ENCODE measurements around the gene DCST2.
"Not testable (repeated sequence)": the region's sequence is repeated elsewhere in the genome, so short reads cannot be mapped to it uniquely, and the experiment has no call there.

The DCST2 gene

GRCh38 chr1:154998818-154999570 lies 34.6 kb downstream of the DCST2 start:
- no peak for DNase-seq (ENCODE audit: low read depth in 3 of 3)

DNA sequence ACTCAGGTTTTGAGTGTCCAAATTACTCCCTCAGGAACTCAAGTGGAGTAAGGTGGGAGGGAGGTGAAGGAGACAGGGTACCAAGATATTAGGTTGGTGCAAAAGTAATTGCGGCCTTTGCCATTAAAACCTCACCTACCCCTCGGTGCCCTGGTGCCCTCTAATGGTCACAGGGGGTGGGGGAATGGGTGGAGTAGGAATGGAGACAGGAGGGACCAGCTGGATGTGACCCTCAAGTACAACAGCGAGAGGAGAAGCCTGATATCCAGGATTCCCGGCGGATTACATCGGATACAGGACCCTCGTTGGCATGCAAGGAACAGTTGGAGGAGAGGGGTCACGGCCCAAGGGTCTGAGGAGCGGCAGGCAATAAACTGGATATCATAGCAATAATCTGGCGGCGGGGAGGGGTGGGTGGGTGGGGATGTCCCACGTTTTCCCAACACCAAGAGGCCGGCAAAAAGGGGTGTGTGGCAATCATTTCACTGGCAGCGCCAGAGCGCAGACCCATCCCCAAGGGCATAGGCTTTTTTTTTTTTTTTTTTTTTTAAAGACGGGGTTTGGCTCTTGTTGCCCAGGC lies 35.3 kb downstream of the DCST2 start:
- no peak for DNase-seq (ENCODE audit: low read depth in 3 of 3)

- DNase-seq (ENCODE audit: low read depth in 3 of 3): no peak
Observed at GRCh38 chr1:154996966-154997701, 36.4 kb downstream of the DCST2 start.

DNA sequence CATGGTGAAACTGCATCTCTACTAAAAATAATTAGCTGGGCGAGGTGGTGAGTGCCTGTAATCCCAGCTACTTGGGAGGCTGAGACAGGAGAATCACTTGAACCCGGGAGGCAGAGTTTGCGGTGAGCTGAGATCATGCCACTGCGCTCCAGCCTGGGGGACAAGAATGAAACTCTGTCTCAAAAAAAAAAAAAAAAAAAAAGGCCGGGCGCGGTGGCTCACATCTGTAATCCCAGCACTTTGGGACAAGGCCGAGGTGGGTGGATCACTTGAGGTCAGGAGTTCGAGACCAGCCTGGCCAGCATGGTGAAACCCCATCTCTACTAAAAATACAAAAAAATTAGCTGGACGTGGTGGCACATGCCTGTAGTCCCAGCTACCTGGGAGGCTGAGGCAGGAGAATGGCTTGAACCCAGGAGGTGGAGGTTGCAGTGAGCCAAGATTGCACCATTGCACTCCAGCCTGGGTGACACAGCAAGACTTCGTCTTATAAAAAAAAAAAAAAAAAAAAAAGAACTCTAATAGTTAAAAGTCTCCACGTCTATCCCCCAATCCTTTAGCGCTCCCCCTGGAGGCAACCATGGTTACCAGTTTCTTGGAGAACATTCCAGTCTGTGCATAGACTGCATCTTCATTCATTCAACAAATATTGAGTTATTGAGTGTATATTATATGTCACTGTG lies 38.1 kb downstream of the DCST2 start:
- DNase-seq (ENCODE audit: low read depth in 3 of 3): not testable (repeated sequence)

DNA sequence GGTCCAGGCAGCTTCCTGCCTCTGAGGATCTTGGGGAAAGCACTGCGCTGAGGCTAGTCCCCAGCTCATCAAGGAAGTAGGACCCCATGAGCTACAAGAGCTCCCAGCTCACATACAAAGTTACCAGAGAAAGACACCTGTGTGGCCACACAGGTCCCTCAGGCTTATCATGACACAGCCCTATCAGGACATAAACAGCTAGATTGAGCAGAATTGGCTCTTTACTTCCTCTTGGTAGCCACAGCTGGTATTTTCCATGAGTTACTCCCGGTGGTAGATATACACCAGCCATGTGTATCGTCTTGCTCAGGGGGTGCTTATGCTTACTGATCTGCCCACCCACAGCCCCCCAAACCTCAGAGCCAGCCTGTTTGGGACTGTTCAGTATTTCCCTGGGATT lies 39.0 kb downstream of the DCST2 start:
- no peak for DNase-seq (ENCODE audit: low read depth in 3 of 3)

DNA sequence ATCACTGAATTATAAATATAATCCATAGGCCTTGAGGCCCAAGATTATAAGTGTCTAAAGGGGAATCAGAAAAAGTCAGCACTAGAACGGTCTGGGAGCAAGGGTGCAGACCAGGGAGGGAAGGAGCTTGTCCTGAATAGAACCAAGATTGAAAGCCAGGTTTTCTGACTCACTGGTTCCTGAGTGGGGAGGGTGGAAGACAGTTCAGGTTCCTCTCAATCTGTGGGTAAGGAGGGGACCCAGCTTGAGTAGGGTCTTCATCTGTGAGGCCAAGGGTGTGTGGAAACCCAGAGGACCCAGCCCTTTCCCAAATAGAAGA lies 39.4 kb downstream of the DCST2 start:
- no peak for DNase-seq (ENCODE audit: low read depth in 3 of 3)

GRCh38 chr1:154993572-154994268 lies 39.9 kb downstream of the DCST2 start, which contains the start of gene LENEP:
LENEP (plus strand) TSS chr1:154993586; CDS start chr1:154993608, 22 bp downstream.
- no peak for DNase-seq (ENCODE audit: low read depth in 3 of 3)

DNA sequence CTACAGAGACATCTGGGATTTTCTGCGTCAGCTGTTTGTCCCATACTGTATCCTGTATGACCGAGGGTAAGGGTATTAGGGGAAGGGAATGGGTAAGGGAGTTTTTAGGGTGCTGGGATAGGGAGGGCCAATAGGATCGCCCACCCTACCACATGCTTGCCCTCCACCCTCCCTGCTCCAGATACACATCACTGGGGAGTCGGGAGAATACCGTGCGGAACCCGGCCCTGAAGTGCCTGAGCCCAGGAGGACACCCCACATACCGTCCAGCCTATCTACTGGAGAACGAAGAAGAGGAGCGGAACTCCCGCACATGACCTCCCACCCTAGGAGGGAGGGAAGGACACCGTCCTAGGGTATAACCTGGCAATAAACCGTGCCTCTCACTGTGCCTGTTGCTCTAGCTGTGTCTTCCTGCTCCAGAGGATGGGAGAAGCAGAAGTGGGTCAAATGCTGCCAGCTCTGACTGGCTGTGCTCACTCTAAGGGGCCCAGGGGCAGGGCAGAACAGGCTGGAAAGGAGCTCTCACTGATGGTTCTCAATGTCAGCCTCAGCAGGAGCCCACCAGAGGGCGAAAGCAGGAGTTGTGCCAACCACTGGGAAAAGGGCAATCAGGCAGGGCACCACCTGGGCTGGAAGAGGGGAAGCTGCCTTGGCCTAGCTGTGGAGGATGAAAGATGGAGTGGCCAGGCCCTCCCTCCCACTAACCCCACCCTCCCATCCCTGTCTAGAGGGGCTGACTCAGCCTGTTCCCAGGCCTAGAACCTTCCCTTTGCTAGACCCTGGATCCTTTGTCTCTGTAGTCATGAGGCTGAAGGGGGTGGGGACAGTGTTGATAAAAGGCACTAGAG lies 40.6 kb downstream of the DCST2 start:
- DNase-seq (ENCODE audit: low read depth in 3 of 3): no peak

DNA sequence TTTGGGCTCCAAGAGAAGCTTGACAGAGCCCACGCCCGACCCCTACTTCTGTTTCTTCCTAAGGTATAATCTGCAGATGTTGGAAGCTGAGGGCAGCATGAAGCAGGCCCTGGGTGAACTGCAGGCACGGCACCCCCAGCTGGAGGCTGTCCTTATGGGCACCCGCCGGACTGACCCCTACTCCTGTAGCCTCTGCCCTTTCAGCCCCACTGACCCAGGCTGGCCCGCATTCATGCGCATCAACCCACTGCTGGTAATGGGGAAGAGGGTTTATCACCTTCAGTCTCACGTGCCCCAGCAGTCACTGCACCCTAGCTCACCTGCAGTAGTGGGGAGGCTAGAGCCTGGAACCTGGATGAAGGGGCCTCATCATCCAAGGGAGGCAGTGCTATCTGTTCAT lies 43.3 kb downstream of the DCST2 start:
- no peak for DNase-seq (ENCODE audit: low read depth in 3 of 3)

GRCh38 chr1:154989195-154989860 lies 44.3 kb downstream of the DCST2 start:
- no peak for DNase-seq (ENCODE audit: low read depth in 3 of 3)

GRCh38 chr1:154988058-154988954 lies 45.3 kb downstream of the DCST2 start:
- DNase-seq (ENCODE audit: low read depth in 3 of 3): no peak

DNA sequence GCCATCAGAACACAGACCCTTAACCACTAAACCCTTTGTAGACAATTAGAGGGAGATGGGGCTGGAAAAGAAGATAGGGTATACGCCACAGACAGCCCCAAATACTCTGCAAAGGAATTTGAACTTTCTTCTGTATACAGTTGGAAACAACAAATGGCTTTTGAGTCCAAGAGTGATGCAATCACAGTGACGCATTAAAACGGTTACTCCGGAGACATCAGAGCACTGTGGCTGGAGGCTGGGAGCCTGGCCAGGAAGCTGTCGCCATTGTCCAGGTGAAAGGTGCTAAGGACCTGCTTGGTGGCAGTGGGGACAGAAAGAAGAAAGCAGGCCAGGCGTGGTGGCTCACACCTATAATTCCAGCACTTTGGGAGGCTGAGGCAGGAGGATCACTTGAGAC lies 46.3 kb downstream of the DCST2 start:
- no peak for DNase-seq (ENCODE audit: low read depth in 3 of 3)

- not testable (repeated sequence) for DNase-seq (ENCODE audit: low read depth in 3 of 3)
Observed at GRCh38 chr1:154986736-154987135, 46.8 kb downstream of the DCST2 start.

GRCh38 chr1:154983776-154984466 lies 49.7 kb downstream of the DCST2 start:
- DNase-seq (ENCODE audit: low read depth in 3 of 3): no peak

GRCh38 chr1:154982897-154983648 lies 50.5 kb downstream of the DCST2 start, which contains the start of gene FLAD1:
FLAD1 (plus strand) TSS chr1:154983344; CDS start chr1:154983695, 351 bp downstream.
- peak; percentile 87 to 92 (median 90) for DNase-seq (ENCODE audit: low read depth in 3 of 3)

DNA sequence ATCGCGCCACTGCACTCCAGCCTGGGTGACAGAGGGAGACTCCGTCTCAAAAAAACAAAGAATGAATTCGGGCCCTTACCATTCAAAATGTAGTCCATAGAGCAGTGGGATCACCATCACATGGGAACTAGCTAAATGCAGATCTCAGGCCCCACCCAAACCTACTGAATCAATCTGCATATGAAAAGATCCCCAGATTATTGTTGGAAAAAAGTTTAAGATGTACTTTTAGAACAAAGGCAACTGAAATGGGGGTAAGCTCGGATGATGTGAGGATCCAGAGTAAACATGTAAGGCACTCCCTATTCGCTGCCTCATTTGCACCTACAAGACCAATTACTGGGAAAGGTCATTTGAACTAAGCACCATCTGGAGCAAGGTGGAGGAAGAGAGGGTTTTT lies 51.2 kb downstream of the DCST2 start:
- DNase-seq (ENCODE audit: low read depth in 3 of 3): no peak

GRCh38 chr1:154978360-154978759 lies 55.2 kb downstream of the DCST2 start:
- DNase-seq (ENCODE audit: low read depth in 3 of 3): no peak

- DNase-seq (ENCODE audit: low read depth in 3 of 3): not testable (repeated sequence)
Observed at GRCh38 chr1:154977762-154978161, 55.8 kb downstream of the DCST2 start.
